Measurements from ENCODE around the gene ARFGAP3.

GRCh38 chr22:42792909-42793847 lies 63.9 kb downstream of the ARFGAP3 start:
- TF ChIP-seq IRF1 (CRISPR knock-in tag; IDR thresholded peaks at IDR 0.05) = no peak
- no peak for TF ChIP-seq USF1 (CRISPR knock-in tag; IDR thresholded peaks at IDR 0.05)
- no peak for TF ChIP-seq ESRRA (CRISPR knock-in tag; IDR thresholded peaks at IDR 0.05; ENCODE audit: borderline replicate concordance)
- no peak for TF ChIP-seq CTCF (IDR thresholded peaks at IDR 0.05)
- no peak for TF ChIP-seq NFE2L1 (CRISPR knock-in tag; IDR thresholded peaks at IDR 0.05)
- TF ChIP-seq FOXP4 (CRISPR knock-in tag; IDR thresholded peaks at IDR 0.05) = no peak
- TF ChIP-seq FOXK1 (CRISPR knock-in tag; IDR thresholded peaks at IDR 0.05) = no peak
- no peak for TF ChIP-seq USF2 (CRISPR knock-in tag; IDR thresholded peaks at IDR 0.05)
- TF ChIP-seq IRF2 (CRISPR knock-in tag; IDR thresholded peaks at IDR 0.05; ENCODE audit: borderline replicate concordance, low read depth) = no peak
- no peak for TF ChIP-seq MAX (CRISPR knock-in tag; IDR thresholded peaks at IDR 0.05)
- no peak for TF ChIP-seq ZNF317 (CRISPR knock-in tag; IDR thresholded peaks at IDR 0.05; ENCODE audit: borderline replicate concordance, low read depth)

All from WTC11 (cell line).